Activated CD8-positive, alpha-beta memory T cell treated with anti-CD3 and anti-CD28 coated beads, Interleukin-2, amount 50 U/mL, for 48 hours (primary cell): ENCODE results near the gene MFSD12.

Experiments
- DNase-seq: peaks from one replicate; pipeline ENCODE4 v3.0.0-alpha.2; 2020

The MFSD12 gene

GRCh38 chr19:3555653-3556422 lies 1.5 kb downstream of the MFSD12 start:
- no peak for DNase-seq

GRCh38 chr19:3554254-3555083 lies 2.9 kb downstream of the MFSD12 start:
- DNase-seq, result no peak

GRCh38 chr19:3551792-3552095 lies 5.6 kb downstream of the MFSD12 start:
- DNase-seq, result no peak

GRCh38 chr19:3550947-3551791 lies 6.2 kb downstream of the MFSD12 start:
- DNase-seq, result no peak

- DNase-seq, result no peak
These were observed 7.6 kb downstream of the MFSD12 start for GRCh38 chr19:3549816-3550215.

- DNase-seq, result no peak
These were observed 8.8 kb downstream of the MFSD12 start for GRCh38 chr19:3548606-3549005.

- no peak for DNase-seq
These were observed 9.6 kb downstream of the MFSD12 start for GRCh38 chr19:3547767-3548282.

GRCh38 chr19:3547301-3547731 lies 10.1 kb downstream of the MFSD12 start:
- DNase-seq, result peak; percentile 82

GRCh38 chr19:3546119-3546518 lies 11.3 kb downstream of the MFSD12 start:
- no peak for DNase-seq

GRCh38 chr19:3545669-3546034 lies 11.7 kb downstream of the MFSD12 start:
- no peak for DNase-seq

- peak; percentile 99 for DNase-seq
These were observed 12.4 kb downstream of the MFSD12 start for GRCh38 chr19:3544742-3545668.

GRCh38 chr19:3544058-3544376 lies 13.4 kb downstream of the MFSD12 start:
- DNase-seq, result no peak

- no peak for DNase-seq
These were observed 14.0 kb downstream of the MFSD12 start for GRCh38 chr19:3543150-3544057.

GRCh38 chr19:3539756-3540118 lies 17.6 kb downstream of the MFSD12 start:
- DNase-seq, result no peak

- DNase-seq, result no peak
These were observed 18.2 kb downstream of the MFSD12 start, which contains the start of gene TEKTIP1 for GRCh38 chr19:3538965-3539755. Gene TEKTIP1 (plus strand): TSS chr19:3539174. CDS start chr19:3539178, 4 bp downstream.

- DNase-seq, result no peak
These were observed 19.0 kb downstream of the MFSD12 start for GRCh38 chr19:3538258-3538929.

- no peak for DNase-seq
These were observed 19.7 kb downstream of the MFSD12 start for GRCh38 chr19:3537438-3538240.

GRCh38 chr19:3537101-3537437 lies 20.3 kb downstream of the MFSD12 start:
- no peak for DNase-seq
